Transverse colon (tissue), 4 donors: ENCODE measurements around the gene TRAIP.

Experiments
- EP300 ChIP-seq: sonication (generic); formaldehyde crosslinking; IDR thresholded peaks from one replicate; pipeline ENCODE4 v1.6.1; 2017; ENCODE audit warnings: antibody characterized with exemption, low read depth
- POLR2A ChIP-seq: fragments of 450-650 bp; IDR thresholded peaks from one replicate; pipeline ENCODE4 v1.6.1; 2016; ENCODE audit warnings: antibody characterized with exemption, mild to moderate bottlenecking, moderate library complexity
- POLR2AphosphoS5 ChIP-seq, 3 donors: sonication (generic); formaldehyde crosslinking; IDR thresholded peaks; one replicate each; pipeline ENCODE4 v1.6.1; 2016; ENCODE audit warnings: antibody characterized with exemption in 3 of 3
- TF ChIP-seq, protein P1 (sequence below), 5 experiments: fragments of 200-600 bp in 3 of 5; fragments of 450-650 bp in 2 of 5; sonication (generic) in 3 of 5; IDR thresholded peaks; 1 replicate in 2 of 5; 2 replicates in 3 of 5; pipeline ENCODE4 v1.5.1; 2016 to 2017; ENCODE audit warnings: antibody characterized with exemption in 5 of 5, inconsistent platforms in 3 of 5, mild to moderate bottlenecking in 2 of 5, moderate library complexity in 1 of 5

DNA sequence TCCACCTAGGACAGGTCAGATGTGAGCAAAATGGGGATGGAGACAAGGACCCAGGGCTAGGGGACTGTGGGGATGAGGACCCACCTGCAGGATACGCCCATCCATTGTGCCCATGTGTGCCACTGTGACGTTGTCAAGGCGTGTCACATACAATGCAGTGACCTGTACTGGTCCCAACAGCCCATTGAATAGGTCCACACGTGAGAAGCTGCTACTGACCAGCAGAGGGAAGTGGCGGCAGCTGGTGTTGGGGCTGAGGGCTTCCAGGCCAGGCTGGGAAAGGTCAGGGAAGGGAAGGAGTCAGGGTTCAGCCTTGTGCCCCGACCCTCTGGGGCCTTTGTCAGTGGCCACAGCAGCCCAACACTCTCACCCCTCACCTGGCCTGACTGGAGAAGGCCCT, 42.6 kb upstream of the TRAIP start:
- TF ChIP-seq, protein P1, sequence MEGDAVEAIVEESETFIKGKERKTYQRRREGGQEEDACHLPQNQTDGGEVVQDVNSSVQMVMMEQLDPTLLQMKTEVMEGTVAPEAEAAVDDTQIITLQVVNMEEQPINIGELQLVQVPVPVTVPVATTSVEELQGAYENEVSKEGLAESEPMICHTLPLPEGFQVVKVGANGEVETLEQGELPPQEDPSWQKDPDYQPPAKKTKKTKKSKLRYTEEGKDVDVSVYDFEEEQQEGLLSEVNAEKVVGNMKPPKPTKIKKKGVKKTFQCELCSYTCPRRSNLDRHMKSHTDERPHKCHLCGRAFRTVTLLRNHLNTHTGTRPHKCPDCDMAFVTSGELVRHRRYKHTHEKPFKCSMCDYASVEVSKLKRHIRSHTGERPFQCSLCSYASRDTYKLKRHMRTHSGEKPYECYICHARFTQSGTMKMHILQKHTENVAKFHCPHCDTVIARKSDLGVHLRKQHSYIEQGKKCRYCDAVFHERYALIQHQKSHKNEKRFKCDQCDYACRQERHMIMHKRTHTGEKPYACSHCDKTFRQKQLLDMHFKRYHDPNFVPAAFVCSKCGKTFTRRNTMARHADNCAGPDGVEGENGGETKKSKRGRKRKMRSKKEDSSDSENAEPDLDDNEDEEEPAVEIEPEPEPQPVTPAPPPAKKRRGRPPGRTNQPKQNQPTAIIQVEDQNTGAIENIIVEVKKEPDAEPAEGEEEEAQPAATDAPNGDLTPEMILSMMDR (IDR thresholded peaks at IDR 0.05): no peak
- TF ChIP-seq POLR2AphosphoS5 (IDR thresholded peaks at IDR 0.05) (no peak), POLR2A (no peak), EP300 (no peak)
